Measurements from ENCODE around the gene ARHGAP27.
"Not testable (repeated sequence)": the region's sequence is repeated elsewhere in the genome, so short reads cannot be mapped to it uniquely, and the experiment has no call there.

GRCh38 chr17:45449260-45449659 is 16.6 kb upstream of the ARHGAP27 start:
- not testable (repeated sequence) for TF ChIP-seq POLR2AphosphoS5, POLR2A, SPI1 (IDR thresholded peaks at IDR 0.05; ENCODE audit: low read depth, low read length)

Data from GM12891 (cell line).